ENCODE results near the gene UBFD1.

DNA sequence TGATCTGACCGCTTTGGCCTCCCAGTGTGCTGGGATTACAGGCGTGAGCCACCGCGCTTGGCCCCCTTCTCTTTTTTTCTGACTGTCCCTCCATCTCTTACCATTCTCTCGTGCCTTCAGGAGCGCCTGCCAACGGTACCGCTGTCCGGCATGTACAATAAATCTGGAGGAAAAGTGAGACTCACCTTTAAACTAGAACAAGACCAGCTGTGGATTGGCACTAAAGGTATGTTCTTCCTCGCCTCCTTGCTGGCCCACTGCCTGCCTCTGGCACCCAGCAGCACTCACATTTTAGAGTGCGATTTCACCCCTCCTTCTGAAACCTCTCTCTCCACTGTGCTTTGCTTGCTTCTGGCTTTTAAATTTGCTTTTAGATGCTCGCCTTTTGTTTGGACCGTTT lies 5.0 kb downstream of the UBFD1 start:
- TF ChIP-seq TCF7 (IDR thresholded peaks at IDR 0.05; ENCODE audit: borderline replicate concordance) = no peak
- TF ChIP-seq, protein P1, sequence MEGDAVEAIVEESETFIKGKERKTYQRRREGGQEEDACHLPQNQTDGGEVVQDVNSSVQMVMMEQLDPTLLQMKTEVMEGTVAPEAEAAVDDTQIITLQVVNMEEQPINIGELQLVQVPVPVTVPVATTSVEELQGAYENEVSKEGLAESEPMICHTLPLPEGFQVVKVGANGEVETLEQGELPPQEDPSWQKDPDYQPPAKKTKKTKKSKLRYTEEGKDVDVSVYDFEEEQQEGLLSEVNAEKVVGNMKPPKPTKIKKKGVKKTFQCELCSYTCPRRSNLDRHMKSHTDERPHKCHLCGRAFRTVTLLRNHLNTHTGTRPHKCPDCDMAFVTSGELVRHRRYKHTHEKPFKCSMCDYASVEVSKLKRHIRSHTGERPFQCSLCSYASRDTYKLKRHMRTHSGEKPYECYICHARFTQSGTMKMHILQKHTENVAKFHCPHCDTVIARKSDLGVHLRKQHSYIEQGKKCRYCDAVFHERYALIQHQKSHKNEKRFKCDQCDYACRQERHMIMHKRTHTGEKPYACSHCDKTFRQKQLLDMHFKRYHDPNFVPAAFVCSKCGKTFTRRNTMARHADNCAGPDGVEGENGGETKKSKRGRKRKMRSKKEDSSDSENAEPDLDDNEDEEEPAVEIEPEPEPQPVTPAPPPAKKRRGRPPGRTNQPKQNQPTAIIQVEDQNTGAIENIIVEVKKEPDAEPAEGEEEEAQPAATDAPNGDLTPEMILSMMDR (IDR thresholded peaks at IDR 0.05 in 2 of 3, conservative IDR thresholded peaks at IDR 0.05 in 1 of 3; ENCODE audit: control insufficient read depth in 2 of 3, extremely low read depth in 1 of 3, insufficient read depth in 1 of 3, low read depth in 3 of 3, low read length in 3 of 3) = no peak
- TF ChIP-seq, protein P2, sequence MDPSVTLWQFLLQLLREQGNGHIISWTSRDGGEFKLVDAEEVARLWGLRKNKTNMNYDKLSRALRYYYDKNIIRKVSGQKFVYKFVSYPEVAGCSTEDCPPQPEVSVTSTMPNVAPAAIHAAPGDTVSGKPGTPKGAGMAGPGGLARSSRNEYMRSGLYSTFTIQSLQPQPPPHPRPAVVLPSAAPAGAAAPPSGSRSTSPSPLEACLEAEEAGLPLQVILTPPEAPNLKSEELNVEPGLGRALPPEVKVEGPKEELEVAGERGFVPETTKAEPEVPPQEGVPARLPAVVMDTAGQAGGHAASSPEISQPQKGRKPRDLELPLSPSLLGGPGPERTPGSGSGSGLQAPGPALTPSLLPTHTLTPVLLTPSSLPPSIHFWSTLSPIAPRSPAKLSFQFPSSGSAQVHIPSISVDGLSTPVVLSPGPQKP (IDR thresholded peaks at IDR 0.05; ENCODE audit: low read depth, low read length) = no peak
- TF ChIP-seq POLR2A (IDR thresholded peaks at IDR 0.05; ENCODE audit: low read depth, low read length) = no peak
- no peak for TF ChIP-seq NFYB (IDR thresholded peaks at IDR 0.05; ENCODE audit: insufficient read depth, low read depth, low read length)
- TF ChIP-seq ZZZ3 (IDR thresholded peaks at IDR 0.05; ENCODE audit: control insufficient read depth, insufficient read length, low read depth) = no peak
- TF ChIP-seq SRF (IDR thresholded peaks at IDR 0.05; ENCODE audit: low read depth in 2 of 2, low read length in 2 of 2) = no peak
- no peak for TF ChIP-seq MYB (IDR thresholded peaks at IDR 0.05; ENCODE audit: borderline replicate concordance, low read depth, low read length)
- no peak for TF ChIP-seq BCLAF1 (IDR thresholded peaks at IDR 0.05)
- no peak for TF ChIP-seq EZH2 (IDR thresholded peaks at IDR 0.05; ENCODE audit: borderline replicate concordance, control insufficient read depth, low read depth, low read length)
